H54 (cell line): ENCODE data around the gene ZC3H18.

Source experiments
- DNase-seq: peaks from one replicate; pipeline ENCODE4 v3.0.0; 2011; ENCODE audit warnings: low spot score, mixed read lengths; ENCODE audit not compliant: insufficient read length
- FAIRE-seq: peaks from 3 replicates; lab custom pipeline; 2011; peaks lifted over from hg19 to GRCh38; lab: Jason Lieb, UNC
- POLR2A ChIP-seq: IDR thresholded peaks from 2 replicates; pipeline ENCODE4 v1.6.1; 2011; ENCODE audit warnings: low read depth, mild to moderate bottlenecking, low read length

ZC3H18 gene

DNA sequence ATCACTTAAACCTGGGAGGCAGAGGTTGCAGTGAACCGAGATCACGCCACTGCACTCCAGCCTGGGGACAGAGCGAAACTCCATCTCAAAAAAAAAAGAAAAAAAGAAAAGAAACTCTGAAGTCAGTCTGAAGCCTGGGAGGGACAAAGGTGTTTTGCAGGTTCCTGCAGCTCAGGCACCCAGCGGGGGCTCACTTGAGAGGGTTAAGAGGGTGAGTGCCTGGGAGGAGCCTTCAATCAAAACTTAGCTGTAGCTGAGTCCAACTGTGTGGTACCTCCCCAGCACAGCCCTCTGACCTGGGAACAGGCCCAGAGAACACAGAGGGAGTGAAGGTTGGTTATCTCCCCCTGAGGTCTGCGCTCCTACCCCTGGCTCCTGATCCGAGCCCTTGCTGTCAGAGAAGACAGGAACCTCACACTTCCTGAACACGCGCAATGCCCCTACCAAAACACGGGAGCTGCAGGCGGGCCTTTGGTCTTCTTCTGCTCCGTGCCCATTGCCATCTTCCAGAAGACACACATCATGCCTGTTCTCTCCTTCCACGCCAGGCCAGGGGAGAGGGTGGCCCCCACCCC is 20.4 kb upstream of the ZC3H18 start:
- no peak for FAIRE-seq
- no peak for DNase-seq
- no peak for TF ChIP-seq POLR2A

DNA sequence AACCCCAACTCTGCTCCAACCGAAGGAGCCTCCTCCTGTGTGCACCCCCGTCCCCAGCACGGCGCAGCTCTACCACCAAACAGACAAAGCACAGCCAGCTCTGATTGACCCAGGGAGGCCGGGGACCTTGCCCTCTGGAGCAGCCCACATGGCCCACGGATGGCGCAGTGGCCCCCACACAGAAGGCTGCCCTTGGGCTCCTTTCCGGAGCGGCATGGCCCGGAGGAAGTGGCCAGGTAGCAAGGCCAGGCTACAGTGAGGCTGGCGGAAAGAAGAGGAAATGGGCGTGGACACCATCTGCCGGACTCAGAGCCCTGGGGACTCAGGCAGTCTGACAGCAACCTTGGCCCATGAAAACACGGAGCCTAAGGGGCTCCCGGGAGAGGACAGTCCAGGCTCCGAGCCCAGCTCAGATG is 19.9 kb upstream of the ZC3H18 start:
- TF ChIP-seq POLR2A = no peak
- DNase-seq = no peak
- FAIRE-seq = no peak

DNA sequence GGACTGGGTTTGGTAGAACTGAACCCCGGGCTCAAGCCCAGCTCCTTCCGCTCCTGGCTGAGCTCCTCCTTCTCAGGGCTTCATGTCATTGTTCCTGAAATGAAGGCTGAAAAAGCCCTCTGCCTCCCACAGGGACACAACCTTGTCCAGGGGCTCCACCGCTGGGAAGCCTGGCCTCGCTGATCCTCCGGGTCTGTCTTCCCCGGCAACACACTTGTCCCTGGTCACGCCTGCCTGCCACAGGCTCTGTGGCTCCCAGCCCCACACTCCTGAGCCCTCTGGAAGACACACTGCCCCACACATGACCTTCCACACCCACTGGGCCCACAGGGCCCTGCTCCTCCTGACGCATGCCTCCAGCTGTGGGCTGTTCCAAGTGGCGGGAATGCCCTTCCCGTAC is 18.0 kb upstream of the ZC3H18 start:
- FAIRE-seq (no peak), DNase-seq (no peak)
- no peak for TF ChIP-seq POLR2A

DNA sequence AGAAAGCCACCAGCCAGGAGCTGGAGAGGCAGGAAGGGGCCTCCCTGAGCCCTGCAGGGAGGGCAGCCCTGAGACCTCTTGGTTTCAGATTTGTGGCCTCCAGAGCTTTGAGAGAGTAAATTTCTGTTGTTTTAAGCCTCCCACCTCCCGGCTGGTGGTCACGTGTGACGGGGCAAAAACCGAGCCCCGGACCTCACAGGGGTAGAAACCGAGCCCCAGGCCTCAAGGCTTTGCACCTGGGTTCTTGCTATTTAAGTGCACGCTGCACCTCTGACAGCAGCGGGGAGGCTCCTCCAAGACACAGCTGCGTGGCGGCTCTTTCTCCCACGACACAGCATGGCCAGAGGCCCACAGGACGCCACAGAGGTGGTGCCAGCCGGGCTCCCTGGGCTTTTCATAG is 17.4 kb upstream of the ZC3H18 start:
- no peak for TF ChIP-seq POLR2A
- DNase-seq (no peak), FAIRE-seq (no peak)

DNA sequence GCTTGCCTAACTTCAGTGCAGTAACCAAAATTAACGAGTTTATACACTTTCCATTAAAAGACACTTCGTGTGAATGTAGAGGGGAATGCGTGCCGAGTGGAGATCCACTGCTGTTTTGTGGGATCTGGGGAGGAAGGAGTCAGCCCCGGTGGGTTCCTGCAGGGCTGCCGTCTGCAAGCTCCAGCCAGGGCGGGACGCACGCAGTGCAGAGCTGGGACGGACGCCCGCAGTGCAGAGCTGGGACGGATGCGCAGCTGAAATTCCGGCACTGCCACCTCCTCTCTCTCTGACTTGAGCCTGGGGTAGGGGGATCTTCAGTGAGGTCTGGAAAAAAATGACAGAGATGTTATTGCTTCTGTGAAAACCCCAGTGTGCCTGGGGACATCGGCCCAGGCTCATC is 16.5 kb upstream of the ZC3H18 start:
- DNase-seq = no peak
- no peak for FAIRE-seq

DNA sequence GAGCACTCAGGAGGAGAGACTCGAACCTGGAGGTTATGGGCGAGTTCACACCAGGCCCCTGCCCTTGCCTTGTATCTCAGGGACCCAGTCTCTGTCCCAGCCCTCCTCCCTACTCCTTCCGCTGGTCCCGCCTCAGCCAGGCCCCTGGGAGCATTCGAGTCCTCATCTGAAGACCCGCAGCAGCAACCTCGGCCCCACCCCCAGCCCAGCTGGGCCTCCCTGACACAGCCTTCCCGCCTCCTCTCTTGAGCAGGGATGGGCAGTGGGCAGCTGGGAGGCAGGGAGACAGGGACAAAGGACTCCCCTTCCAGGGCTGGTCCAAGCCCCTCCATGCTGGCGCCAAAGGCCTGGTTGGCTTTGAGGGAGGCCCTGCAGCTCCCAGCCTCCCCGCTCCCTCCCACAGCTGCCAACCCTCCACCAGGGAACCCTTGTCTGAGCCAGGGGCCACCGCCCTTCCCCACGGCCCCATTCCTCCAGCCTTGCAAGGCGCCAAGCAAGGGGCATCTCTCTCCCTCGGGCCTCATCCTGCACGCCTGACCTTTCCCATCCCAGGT is 15.4 kb upstream of the ZC3H18 start:
- DNase-seq (no peak), FAIRE-seq (no peak)
- TF ChIP-seq POLR2A = no peak

More for the DNA sequence above, 16.5 kb upstream of the ZC3H18 start:
- TF ChIP-seq POLR2A = no peak

DNA sequence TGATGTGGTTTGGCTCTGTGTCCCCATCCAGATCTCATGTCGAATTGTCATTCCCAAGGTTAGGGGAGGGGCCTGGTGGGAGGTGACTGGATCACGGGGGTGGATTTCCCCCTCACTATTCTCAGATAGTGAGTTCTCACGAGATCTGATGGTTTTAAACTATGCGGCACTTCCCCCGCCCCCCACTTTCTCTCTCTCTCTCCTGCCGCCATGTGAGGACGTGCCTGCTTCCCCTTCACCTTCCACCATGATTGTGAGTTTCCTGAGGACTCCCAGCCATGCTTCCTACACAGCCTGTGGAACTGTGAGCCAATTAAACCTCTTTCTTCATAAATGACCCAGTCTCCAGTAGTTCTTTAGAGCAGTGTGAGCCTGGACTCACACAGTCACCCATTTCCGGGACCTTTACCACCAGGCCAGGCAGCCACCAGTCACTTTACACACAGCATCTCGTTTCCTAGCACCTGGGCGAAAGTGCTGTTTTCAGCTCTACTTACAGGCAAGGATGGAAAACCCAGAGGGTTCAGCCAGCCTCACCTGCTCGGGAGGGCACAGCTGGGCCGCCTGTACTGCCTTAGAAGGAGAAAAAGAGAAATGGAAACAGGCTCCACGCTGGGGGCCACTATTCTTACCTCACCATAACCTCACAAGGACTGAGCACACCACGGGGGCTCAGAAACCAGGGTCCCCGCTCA is 13.8 kb upstream of the ZC3H18 start:
- TF ChIP-seq POLR2A = no peak
- DNase-seq (no peak), FAIRE-seq (no peak)

DNA sequence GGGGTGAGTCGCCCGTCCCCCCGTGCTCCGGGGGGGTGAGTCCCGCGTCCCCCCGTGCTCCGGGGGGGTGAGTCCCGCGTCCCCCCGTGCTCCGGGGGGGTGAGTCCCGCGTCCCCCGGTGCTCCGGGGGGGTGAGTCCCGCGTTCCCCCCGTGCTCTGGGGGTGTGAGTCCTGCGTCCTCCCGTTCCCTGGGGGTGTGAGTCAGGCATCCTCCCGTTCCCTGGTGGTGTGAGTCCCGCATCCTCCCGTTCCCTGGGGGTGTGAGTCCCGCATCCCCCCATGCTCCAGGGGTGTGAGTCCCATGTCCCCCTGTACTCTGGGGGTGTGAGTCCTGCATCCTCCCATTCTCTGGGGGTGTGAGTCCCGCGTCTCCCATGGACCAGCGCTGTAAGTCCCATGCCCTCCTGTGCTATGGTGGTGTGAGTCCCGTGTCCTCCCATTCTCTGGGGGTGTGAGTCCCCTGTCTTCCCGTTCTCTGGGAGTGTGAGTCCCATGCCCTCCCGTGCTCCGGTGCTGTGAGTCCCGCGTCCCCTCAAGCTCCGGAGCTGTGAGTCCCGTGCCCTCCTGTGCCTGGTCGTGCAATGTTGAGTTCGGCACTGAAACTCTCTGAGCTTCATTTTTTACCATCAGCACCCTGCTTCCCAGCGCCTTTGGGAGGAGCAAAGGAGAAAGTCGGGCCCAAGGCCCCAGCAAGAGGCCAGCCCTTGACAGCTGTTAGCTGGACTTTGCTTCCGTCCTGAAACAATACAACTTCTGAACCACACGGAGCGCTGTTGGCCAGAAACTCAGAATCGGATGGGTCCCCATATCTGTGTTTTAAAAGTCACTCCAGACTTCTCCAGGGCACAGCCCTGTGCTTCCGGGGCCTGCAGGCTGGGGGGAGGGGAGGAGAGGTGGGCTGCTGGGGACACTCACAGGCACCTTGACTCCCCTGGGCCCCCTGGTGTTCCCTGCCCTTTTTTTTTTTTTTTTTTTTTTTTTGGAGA is 11.5 kb upstream of the ZC3H18 start:
- no peak for TF ChIP-seq POLR2A
- FAIRE-seq (no peak), DNase-seq (no peak)

DNA sequence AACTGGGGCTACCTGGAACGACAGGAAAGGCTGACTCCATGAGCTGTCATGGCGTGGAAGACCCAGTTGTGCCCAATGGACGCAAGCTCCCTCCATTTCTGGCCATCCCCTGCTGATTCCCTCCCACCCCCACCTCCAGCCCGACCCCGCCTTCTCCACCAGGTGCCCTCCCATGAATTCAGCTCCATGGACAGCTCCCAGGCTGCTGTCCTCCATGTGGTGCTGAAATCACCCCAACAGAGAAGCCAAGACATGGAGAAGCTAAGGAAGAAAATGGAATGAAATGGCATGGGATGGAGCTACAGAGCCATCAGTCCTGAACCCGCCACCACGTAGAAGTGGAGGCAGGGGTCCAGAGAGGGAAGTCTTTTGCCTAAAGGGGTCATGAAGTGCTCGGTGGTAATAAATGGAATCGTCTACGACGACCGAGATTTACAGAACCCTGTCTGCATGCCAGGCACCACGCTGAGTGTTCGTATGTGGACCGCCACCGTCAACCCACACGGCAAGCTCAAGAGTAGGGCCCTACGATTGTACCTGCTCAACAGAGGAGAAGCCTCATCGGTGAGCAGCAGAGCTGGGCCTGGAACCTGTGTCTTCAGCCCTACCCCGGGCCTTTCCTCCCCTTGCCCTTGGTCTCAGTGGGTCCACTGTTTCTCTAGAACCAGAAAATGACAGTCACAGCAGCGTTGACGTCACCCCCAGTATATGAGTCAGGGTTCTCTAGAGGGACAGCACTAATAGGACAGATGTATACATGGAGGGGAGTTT is 9.3 kb upstream of the ZC3H18 start:
- no peak for DNase-seq
- FAIRE-seq = no peak
- TF ChIP-seq POLR2A = no peak

DNA sequence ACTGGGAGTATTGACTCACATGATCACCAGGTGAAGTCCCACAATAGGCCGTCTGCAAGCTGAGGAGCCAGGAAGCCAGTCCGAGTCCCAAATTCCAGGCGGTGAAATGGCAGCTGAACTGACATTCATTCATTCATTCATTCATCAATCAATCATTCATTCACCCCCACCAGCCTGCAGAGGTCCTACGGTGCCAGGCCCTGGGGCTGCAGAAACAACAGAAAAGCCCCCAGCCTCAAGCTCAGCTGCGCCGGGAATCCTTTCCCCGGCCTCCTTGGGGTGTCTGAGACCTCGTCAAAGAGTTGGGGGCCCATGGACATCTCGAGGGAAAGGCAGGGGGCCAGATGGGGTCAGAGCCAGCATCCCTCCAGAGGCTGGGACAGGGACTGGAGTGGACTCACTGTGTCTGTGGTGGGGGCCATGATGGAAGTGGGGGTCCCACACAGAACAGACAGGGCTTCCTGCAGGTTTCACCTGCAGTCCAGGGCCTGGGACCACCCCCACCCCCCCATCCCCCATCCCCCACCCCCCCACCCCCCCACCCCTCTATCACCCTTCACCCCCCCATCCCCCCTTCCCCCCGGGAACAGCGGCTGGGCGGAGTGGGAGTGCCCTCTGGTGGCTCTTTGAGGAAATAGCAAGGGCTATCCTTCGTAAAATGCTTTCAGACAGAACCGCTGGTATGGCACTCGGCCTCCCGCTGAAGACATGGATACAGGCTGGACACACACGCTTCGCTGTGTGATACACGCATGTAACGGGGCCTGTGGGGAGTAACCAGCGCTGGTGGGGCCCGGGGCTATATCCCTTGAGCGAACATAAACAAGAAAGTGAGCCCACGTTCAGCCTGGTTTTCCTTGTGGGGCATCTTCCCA is 8.5 kb upstream of the ZC3H18 start:
- DNase-seq = no peak

DNA sequence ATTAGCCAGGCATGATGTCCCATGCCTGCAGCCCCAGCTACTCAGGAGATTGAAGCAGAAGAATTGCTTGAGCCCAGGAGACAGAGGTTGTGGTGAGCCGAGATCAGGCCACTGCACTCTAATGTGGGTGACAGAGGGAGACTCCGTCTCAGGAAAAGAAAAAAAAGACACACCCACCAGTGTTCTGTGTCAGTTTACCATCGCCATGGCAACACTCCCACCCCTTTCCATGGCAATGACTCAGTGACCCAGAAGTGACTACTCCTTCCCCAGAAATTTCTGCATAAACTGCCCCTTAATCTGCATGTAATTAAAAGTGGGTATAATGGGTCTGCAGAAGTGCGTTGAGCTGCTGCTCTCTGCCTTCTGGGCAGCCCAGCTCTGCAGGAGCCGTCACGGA is 4.0 kb upstream of the ZC3H18 start:
- DNase-seq = no peak
- TF ChIP-seq POLR2A = no peak
- FAIRE-seq = no peak

More for the DNA sequence above, 8.5 kb upstream of the ZC3H18 start:
- TF ChIP-seq POLR2A = no peak
- FAIRE-seq = no peak
